C1 segment of cervical spinal cord (tissue), 14 donors: ENCODE results near the gene OTUD4.
A peak's percentile ranks its signal among the peaks of the same experiment; 100 is the strongest.

Source experiments
- DNase-seq, 14 donors: peaks; one replicate each; lab custom pipeline; 2025; lab: John Stamatoyannopoulos, UW

OTUD4 gene

DNA sequence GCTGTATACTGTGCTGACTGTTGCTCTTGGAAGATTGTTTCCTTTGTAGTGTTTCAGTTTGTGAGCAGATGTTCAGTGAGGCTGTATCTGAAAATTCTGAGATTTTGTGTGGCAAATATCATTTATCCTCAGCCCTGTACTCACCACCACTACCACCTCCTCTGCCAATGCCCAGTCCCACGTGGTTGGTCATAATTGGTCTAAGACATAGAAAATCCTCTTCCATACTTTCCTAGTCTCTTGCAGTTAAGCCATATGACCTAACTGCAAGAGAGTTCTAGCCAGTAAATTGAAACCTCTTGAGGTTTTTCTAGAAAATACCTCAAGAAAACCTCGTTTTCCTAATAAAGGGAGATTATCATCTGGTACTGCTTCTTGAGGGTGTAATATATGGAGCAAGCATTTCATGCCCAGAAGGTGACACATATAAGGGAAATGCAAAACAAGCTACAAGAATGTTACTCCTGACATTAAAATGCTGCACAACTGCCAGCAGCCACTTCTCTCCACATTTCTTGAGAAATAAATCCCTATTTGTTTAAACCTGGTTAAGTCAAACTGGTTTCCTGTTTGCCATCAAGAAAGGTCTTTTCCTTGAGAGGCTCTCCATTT is 49.5 kb downstream of the OTUD4 start:
- DNase-seq: no peak

DNA sequence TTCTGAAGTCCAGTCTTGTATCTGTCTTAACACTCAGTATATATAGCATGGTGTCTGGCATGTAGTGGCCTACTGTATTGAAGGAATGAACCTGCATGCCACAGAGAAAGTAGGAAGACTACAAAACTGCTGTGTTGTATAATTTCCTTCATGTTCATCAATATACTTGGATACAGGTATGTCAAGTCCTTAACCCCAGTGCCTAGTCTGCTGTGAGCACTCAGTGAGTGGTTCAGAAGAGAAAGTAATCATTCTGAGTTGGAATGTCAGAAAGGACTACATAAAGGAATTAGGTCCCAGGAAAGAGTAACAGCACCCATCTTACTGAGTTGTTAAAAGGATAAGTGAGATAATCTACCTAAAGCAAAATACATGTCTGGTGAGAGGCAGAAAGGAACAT is 50.3 kb downstream of the OTUD4 start:
- DNase-seq: no peak

DNA sequence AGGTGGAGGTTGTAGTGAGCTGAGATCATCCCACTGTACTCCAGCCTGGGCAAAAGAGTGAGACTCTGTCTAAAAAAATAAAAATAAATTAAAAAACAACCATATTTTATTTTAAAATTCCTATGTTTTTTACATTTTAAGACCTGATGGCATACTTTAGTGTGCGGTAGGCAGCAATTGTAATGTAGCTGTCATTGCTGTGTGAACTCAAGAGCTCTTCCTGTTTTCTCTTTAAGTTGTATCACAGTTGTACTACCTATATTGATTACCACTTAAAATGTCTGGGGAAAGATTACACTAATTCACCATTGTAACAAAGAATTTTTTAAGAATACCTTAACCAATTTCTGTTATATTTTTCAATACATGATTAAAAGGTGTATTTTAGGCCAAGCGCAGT is 55.0 kb downstream of the OTUD4 start:
- DNase-seq: no peak

DNA sequence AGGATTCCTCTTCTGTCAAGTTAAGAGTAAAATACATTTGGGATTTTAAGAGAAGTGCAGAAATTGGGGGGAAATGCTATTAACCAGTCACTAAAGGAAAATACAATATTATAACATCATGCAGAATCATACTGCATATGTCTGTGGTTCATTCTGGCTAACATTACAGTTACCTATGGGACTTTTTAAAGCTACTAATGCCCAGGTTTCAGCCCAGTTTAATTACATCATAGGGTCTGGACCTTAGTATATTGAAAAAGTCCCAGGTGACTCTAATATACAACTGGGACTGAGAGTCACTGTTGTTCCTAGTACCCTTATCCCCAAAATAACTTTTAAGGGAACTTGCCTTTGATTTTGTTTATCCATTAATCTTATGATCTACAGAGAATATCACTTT is 72.3 kb downstream of the OTUD4 start:
- no peak for DNase-seq

DNA sequence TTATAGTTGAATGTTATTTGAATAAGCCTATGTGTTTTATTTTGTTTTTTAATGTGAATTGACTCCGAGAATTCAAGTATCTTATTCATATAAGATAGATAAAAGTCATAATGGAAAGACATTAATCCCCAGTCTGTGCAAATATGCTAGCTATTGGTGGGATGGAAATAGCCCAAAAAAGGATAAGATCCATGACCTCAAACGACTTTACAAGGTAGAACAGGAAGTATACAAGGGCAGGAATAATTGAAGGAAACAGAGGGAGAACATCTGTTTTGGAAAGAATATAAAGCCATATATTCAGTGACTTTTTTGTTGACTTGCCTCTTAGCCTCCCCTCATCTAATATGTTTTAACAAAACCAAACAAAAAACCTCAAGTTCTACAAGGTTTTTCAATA is 73.3 kb downstream of the OTUD4 start:
- DNase-seq: no peak

DNA sequence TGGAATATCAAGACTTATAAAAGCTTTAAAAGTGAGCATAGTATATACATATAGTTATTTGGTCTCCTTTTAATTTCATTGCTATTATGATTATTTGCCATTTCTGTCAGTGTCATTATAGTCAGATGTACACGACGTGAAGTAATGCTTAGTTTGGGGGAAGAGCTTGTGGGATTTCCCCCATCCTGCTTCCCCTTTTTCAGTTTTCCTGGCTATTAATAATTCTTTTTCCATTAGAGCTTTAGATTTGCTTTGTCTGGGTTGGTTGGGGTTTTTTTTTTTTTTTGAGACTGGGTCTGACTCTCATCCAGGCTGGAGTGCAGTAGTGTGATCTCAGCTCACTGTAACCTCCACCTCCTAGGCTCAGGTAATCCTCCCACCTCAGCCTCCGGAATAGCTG is 76.9 kb downstream of the OTUD4 start:
- no peak for DNase-seq

DNA sequence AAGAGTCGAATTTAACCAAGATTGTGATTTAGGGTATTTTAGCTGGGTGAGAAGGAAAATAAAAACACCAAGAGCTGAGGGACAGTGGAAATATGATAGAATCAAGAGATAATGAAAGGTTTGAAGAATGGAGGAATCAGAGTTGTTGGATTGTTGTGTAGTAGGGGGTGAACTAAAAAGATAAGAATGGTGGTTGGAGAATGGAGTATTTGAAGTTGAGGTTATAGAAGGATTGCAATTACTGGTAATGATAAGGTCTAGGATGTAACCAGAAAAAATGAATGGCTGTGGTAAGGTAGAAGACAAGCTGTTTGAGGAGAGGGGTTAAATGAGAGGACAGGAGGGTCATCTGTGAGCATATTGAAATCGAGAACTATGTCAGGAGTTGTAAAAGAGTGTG is 77.8 kb downstream of the OTUD4 start:
- DNase-seq: no peak

DNA sequence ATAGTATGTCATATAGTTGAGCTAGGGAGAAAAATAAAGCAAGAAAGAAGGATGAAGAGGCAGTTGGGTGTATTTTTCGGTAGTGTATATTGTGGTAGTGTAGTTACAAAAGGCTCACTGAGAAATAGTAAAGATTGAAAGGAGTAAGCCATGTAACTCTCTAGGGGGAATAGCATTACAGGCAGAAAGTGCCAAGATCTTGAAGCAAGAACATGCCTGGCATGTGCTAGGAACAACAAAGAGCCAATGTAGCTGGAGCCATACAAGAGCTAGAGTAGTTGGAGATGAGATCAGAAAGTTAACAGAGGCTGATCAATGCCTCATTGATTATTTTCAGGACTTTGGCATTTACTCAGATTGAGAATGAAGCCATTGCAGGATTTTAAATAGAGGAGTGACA is 79.3 kb downstream of the OTUD4 start:
- no peak for DNase-seq

DNA sequence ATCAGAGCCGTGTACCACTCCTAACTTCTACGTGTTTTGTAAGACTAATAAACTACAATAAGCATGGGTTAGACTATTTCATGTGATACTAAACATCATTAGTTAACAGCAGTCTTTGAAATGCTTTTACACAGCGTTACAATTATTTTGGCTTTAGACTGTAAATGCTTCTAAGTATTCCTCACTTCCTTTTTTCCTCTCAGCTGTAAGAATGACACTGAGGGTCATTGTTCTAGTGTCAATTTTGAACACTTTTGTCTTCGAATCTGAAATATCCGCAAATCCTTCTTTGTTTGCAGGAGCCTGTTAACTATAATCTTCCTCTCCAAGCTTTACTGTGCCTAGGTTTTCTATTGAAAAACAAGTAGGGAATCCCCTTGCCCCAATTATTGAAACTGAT is 80.7 kb downstream of the OTUD4 start:
- DNase-seq: no peak

DNA sequence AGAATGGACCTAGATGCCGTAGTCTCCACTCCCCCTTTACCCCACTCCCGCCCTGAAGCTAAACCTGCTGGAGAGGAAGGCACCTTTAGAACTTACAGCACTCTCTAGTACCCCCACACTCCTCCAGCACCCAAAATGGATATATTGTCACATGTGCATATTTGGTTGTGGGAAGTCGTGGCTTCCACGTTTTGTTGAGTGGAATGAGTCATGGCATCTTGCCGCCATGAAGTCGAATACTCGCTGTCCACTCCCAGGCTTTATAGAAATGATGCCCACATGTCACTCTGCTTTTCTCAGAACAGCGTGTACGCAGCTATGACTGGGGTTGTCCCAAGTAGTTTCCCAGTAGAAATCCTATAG is 81.7 kb downstream of the OTUD4 start:
- peak in 6 of 14 donors; percentile 36 to 78 (median 58) for DNase-seq

DNA sequence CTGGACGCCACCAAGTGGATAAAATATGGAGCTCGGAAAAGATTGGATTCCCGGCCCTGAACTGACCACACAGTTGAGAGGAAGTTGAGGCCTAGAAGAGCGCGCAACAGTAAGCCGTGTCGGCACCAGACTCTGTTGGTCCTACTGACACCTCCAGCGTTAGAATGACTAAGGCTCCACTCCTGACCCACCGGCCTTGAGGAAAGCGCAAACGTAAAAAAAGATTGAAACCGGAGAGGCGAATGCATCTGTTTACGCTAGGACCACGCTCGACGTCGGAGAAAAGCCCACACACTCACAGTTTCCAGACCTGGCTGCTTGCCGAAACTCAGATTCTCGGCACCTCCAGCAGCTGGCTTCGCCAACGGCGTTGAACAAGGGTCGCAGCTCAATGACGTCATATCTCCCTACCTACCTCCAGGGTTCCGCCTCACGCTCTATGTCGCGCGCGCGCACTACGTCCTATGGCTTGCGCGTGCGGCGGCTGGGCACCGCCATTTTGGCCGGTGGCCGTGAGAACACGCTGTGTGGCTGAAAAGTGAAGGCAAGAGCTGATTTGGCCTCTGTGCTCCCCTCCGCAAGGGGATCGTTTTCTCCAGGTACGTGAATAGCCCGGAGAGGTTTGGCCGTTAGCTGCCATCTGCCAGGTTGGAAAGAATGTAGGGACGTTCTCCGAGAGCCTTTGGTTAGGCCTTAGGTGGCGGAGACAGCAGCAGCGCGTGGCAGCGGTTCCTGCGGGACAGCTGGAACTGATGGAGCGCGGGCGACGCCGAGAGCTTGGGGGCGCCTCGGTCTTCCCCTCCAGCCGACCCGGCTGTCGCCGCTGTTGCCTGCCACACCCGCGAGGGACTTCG is 82.3 kb downstream of the OTUD4 start, which contains the start of the genes ABCE1 and ANAPC10:
TSS of gene ABCE1 (plus strand) at position 491 of the 854 bp plus-strand sequence. CDS start 6,102 bp downstream, outside the sequence.
TSS of gene ANAPC10 (minus strand) at position 376 of the 854 bp plus-strand sequence. CDS start 2,097 bp downstream, outside the sequence.
- peak; percentile 58 to 93 (median 86) for DNase-seq

DNA sequence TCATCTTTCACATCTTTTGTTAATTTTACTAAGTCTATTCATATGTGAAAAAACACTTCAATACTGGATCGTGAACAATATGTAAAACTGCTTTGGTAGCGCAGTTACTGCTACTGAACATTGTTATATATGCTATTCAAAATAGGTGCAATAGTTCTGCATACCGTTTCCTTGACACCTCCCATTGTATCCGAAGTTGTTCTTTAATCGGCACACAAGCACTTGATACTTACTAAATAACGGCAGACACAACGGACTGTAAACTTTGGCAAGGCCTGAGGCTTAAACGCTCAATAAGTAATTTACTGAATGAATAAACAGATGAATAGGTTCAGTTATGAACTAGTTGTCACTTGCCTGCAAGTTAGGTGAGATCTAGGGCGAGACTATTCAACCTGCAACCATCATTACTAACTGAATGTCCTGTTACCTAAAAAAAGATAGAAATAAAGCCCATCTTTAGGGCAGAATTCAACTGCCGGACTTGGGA is 83.0 kb downstream of the OTUD4 start:
- DNase-seq: peak in 1 of 14 donors; percentile 53

DNA sequence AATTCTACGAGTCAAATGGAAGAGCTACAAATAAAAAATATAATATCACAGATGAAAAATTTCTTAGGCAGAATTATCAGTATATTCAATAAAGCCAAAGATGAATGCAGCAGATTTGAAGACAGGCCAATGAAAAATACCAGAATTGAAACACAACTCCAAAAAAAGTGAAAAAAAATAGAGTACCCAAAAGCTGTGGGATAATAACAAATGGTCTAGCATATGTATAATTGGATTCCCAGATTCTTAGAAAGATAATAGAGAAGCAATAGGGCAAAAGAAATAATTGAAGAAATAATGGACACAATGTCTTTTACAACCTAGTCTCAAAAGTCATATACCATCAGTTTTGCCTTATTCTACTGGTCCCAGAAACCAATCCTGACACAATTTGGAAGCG is 86.8 kb downstream of the OTUD4 start:
- no peak for DNase-seq

DNA sequence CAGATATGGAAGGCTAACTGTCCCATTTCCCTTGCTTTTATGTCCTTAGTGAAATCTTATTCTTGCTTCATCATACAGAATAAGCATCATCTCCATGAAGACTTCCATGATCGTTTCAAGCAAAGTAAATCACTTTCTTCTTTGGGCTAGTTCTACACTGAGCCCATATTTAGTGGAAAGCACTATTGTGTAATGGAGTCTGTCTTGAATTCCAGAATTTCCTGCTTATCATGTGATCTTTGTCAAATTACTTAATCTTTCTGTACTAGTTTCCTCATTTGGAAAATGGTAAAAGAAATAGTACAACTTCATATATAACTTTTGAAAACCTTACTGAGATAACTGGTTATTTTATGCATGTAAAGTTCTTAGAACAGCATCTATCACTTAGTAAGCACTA is 90.0 kb downstream of the OTUD4 start:
- DNase-seq: no peak

DNA sequence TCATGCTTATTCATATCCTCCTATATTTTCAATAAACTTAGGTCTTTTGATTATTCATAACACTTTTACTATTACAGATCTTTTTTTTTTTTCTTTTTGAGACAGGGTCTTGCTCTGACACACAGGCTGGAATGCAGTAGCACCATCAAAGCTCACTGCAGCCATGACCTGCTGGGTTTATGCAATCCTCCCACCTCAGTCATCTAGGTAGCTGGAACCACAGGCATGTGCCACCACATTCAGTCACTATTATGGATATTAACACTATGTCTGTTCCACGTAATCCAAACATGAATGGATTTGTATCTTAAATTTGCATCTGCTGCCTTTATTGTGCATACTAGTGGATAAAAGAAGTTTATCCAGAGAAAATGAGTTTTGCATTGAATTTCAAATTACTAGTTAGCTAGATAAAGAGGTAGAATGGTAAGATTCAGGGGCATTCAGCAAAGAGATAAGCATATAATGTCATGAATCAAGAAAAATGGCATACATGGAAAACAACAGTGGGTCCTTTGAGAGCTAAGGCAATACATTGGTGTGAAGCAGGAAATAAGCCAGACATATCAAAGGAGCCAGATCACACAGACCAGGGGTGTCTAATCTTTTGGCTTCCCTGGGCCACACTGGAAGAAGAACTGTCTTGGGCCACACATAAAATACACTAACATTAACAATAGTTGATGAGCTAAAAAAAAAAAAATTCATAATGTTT is 96.3 kb downstream of the OTUD4 start:
- DNase-seq: no peak
